ENCODE results near the gene RNASEH2A.
"Not testable (repeated sequence)": the region's sequence is repeated elsewhere in the genome, so short reads cannot be mapped to it uniquely, and the experiment has no call there.

RNASEH2A gene

DNA sequence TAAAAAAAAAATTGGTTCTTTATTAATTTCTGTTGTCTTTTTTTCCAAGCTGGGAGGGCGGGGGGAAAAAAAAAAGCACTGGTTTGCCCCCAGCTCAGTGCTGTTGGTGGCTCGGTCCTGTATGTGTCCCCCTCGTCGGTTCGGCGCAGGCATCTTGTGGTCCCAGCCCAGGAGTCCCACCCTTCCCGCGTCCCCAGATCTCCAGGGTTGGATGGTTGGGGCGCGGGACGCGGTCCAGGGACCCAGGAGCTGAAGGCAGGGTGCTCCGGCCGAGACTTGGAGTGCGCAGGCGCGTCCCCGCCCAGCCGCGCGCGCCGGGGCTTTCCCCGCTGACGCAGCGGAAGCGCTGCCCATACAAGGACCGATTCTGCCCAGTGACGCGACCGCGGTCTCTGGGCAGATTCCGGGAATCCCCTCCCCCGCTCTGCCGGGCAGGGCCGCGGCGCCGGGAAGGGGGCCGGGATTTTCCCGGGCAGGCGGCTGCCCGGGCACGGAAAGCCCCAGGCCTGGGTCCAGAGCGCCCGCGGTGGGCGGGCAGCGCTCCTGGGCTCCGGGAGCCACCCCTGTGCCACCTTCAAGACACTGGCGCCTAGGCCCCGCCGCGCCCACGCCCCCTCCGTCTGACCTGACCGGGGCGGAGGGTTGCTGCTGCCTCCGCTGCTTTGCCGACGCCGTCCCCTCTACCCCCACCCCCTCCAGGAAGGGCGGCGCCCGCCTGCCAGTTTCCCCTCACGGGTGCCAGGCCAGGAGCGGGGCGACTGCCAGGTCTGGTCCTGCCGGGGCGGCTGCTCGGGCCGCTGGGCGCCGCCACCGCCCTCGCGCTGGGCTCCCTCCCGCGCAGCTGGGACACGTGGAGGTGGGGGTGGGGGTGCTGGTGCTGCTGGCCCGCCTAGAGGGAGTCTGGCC lies 12.8 kb upstream of the RNASEH2A start:
- DNase-seq (ENCODE audit: low read depth in 1 of 2, low spot score in 1 of 2): peak; percentile 86 to 89

DNA sequence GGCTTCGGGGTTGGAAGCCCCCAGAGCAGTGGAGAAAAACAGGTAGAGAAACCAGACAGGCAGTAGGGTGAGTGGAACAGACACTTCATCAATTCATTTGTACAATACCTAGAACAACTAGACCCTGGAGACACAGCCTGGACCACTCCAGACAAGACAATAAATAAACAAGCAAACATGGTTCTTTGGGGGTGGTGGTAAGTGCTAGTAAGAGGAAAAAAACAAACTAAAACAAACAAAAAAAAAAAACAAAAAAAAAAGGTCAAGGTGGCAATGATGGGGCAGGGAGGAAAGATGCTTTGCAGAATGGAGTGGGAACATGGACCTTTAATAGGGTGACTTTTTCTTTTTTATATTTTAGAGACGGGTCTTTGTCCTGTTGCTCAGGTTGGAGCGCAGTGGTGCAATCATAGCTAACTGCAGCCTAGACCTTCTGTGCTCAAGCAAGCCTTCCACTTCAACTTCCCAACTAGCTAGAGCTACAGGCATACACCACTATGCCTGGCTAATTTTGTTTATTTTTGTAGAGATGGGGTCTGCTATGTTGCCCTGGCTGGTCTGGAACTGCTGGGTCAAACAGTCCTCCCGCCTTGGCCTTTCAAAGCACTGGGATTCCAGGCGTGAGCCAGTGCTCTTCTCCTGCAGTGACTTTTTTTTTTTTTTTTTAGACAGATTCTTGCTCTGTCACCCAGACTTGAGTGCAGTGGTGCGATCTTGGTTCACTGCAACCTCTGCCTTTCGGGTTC lies 12.0 kb upstream of the RNASEH2A start:
- DNase-seq (ENCODE audit: low read depth in 1 of 2, low spot score in 1 of 2): no peak

DNA sequence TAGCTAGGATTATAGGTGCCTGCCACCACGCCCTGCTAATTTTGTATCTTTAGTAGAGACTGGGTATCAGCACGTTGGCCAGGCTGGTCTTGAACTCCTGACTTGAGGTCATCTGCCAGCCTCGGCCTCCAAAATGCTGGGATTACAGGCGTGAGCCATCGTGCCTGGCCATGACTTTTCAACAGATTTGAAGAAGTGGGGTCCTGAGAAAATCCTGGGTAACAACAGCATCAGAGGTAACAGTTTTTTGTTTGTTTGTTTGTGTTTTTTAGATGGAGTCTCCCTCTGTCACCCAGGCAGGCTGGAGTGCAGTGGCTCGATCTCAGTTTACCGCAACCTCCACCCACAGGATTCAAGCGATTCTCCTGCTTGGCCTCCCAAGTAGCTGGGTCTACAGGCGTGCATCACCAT lies 11.4 kb upstream of the RNASEH2A start:
- DNase-seq (ENCODE audit: low read depth in 1 of 2, low spot score in 1 of 2): no peak

DNA sequence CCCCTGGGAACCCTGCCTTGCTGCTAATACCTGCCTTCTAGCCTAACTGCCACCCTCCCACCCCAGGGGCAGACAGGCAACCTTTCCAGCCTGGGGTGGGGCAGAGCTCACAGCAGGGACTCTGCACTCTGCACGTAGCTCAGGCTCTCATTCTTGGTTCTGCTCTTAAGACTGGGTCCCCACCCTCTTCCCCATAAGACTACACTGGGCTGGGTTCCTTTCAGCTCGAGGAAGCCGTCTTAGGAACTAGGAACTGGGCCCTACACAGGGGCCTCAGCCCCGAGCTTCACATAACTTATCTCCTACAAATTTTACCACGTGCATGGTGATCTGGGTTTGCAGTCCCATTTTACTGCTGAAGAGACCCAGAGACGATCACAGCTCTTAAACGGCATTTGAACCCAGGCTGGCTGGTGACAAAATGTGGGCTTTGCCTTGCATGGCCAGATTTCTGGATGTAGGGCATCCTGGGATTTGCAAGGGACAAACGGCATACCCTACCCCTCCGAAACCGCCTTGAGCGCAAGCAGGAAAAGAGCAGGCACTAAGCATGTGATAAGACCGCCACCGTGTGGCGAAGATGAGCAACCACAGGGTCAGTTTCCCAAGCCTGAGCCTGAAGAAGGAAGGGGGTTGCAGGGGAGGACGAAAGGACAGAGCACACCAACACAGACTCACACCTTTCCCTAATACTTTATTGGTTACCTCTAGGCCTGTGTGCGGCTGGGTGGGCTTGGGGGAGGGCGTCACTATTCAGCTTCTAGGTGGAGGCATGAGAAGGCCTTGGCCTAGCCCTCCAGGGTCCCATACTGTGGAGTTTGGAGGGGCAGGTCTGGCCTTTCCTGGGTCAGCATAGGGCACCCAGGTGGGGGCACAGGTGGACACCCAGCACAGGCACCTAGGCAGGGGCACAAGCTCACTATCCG lies 10.0 kb upstream of the RNASEH2A start:
- DNase-seq (ENCODE audit: low read depth in 1 of 2, low spot score in 1 of 2): peak in 1 of 2 donors; percentile 73

DNA sequence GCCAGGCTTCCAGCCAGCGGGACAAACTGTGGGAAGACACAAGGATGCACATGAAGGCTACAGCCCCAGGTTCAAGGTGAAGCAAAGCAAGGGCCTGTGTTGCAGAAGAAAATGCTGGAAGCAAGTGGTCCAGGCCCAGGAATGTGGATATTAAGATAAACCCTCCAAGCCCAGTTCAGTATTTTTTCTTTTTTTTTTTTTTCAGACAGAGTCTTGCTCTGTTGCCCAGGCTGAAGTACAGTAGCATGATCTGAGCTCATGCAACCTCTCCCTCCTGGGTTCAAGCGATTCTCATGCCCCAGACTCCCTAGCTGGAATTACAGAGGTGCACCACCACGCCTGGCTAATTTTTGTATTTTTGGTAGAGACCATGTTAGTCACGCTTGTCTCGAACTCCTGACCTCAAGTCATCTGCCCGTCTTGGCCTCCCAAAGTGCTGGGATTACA lies 9.2 kb upstream of the RNASEH2A start:
- DNase-seq (ENCODE audit: low read depth in 1 of 2, low spot score in 1 of 2): no peak

DNA sequence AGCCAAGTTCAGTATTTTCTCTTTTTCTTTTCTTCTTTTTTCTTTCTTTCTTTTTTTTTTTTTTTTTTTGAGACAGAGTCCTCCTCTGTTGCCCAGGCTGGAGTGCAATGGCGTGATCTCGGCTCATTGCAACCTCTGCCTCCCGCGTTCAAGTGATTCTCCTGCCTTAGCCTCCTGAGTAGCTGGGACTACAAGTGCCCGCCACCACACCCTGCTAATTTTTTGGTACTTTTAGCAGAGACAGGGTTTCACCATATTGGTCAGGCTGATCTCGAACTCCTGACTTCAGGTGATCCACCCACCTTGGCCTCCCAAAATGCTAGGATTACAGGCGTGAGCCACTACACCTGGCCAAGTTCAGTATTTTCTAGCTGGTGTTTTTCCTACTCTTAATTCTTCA lies 8.8 kb upstream of the RNASEH2A start:
- not testable (repeated sequence) for DNase-seq (ENCODE audit: low read depth in 1 of 2, low spot score in 1 of 2)

DNA sequence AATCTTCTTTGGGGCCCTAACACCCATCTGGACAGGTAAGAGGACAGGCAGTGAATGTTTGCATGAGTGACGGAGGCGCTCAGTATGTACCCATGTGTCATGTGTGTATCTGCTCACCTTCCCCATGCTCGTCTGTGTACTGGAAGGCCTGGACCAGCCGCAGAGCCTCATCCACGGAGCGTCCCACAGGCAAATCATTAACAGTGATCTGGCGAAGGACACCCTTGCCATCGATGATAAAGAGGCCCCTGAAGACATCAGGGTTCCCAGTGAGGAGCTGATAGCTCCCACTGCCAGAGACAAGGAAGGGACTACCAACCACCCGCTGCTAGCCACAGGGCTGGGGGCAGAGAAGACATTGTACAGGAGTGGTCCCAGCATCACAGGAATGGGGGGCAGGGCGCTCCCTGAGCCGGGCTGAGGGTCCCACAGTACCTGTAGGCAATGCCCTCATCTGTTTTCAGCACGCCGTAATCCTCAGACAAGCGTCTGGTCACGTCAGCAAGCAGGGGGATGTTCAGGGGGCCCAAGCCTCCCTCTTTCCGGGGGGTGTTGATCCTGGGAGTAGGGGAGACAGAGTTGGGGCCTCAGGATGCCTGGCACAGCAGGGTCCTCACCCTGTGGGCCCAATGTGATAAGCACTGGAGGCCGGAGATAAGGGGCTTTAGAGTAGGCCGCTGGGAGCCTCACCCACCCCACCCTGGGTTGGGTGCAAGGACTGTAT lies 6.5 kb upstream of the RNASEH2A start:
- no peak for DNase-seq (ENCODE audit: low read depth in 1 of 2, low spot score in 1 of 2)

DNA sequence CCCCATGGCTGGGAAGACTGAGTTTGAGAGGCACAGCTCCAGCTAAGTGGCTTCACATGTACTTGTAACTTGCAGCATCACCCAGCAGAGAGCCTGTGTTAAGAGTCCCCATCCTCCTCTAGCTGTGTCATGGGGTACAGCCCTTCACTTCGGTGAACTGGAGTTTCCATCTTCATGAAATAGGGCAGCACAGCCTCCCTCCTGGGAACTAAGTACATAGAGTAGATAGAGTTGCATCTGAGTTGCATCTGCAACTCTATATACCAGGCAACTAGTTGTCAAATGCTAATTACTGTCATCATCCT lies 6.0 kb upstream of the RNASEH2A start:
- DNase-seq (ENCODE audit: low read depth in 1 of 2, low spot score in 1 of 2): no peak

DNA sequence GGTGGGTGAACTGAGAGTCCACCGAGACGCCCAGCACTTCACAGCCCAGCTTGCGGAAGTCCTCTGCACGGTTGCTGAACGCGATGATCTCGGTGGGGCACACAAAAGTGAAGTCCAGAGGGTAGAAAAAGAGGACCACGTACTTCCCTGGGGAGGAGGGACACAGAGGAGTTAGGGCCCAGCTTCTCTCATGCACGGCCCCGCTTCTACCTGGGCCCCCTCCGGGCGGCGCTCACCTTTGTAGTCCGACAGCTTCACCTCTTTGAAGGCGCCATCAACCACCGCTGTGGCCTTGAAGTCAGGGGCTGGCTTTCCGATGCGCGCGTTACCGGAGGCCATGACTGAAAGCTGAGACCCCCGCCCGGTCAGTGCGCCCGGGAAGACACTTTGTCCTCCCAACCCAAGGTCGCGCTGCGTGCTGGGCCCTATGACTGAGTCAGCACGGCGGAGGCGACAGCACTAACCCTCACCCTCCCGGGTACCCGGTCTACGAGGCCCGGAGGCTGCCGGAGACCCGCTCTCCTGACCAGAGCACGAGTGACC lies 5.4 kb upstream of the RNASEH2A start:
- DNase-seq (ENCODE audit: low read depth in 1 of 2, low spot score in 1 of 2): no peak

DNA sequence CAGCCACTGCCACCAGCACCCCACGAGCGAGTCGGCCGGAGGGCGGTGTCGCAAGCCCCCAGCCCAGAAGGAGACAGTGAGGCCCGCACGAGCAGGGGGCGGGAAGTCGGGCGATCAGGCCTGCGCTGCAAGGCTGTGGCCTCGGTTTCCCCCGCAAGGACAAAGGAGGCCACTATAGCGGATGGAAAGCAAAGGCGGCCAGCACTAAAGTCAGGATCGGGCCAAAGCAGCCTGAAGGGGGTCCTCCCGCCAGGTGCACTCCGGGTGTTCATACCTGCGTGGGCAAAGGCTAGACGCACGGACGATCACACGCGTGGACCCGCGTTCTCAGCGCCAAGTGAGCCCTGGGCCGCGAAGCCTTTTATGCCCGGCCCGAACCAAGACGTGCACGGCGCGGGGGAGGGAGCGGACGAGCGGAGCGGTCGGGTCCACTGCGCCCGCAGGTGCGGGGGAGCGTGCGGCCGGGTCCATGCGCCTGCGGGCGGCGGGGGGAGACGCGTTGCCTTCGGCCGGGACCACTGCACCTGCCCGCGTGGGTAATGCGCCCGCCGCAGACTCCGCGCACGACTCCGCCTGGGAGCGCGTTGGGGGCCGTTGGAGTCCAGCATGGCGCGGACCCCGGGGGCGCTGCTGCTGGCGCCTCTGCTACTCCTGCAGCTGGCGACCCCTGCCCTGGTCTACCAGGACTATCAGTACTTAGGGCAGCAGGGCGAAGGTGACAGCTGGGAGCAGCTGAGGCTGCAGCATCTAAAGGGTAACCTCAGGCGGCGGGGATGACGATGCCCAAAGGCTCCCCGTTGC lies 4.7 kb upstream of the RNASEH2A start, which contains the start of the genes PRDX2 and THSD8:
Gene PRDX2, minus strand, starts transcription at position 335 of the 801 bp plus-strand sequence. CDS start 539 bp downstream, outside the sequence.
Gene THSD8, plus strand, starts transcription at position 604 of the 801 bp plus-strand sequence. Its CDS starts 3 bp downstream, at position 607.
- peak in 1 of 2 donors; percentile 64 for DNase-seq (ENCODE audit: low read depth in 1 of 2, low spot score in 1 of 2)

DNA sequence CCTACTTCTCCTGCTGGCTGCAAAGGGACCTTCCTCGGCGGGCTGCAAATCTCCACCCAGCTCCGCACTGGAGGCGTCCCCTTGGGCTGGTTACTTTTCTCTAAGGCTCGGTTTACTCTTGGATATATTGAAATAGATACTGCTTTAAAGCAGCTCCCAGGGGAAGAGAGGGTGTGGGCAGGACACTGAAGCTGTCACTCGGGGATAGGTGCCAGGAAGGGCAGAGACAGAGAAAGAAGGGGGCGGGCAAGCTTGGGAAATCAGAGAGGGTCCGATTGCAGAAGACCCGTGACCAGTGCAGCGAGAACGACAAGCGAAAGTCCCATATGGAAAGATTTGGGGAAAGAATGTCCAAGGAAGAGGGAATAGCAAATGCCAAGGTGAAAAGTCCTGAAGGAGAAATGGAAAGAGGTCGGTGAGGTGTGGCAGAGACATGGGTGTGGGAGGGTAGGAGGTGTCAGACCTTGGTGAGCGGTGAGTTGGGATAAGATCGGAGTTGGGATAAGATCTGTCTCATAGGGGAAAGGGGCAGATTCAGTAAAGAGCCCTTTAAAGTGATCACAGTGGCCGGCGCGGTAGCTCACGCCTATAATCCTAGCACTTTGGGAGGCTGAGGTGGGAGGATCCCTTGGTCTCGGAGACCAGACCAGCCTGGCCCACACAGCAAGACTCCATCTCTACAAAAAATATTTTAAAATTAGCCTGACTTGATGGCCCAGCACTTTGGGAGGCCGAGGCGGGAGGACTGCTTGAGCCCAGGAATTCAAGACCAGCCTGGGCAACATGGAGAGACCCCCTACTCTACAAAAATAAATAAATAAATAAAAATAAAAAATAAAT lies 3.9 kb upstream of the RNASEH2A start:
- DNase-seq (ENCODE audit: low read depth in 1 of 2, low spot score in 1 of 2): no peak

DNA sequence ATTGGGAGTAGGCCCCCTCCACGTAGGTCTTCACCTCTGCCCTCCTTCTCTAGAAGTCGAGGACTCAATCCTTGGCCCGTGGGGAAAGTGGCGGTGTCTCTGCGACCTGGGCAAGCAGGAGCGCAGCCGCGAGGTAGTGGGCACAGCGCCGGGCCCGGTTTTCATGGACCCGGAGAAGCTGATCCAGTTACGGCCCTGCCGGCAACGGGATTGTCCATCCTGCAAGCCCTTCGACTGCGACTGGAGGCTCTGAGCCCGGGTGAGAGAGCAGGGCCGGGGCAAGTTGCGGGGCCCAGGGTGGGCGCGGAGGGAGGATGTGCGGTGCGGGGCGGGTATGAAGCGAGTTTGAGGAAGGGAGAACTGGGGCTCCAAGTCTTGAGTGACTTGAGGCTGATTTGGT lies 2.3 kb upstream of the RNASEH2A start:
- DNase-seq (ENCODE audit: low read depth in 1 of 2, low spot score in 1 of 2): no peak

DNA sequence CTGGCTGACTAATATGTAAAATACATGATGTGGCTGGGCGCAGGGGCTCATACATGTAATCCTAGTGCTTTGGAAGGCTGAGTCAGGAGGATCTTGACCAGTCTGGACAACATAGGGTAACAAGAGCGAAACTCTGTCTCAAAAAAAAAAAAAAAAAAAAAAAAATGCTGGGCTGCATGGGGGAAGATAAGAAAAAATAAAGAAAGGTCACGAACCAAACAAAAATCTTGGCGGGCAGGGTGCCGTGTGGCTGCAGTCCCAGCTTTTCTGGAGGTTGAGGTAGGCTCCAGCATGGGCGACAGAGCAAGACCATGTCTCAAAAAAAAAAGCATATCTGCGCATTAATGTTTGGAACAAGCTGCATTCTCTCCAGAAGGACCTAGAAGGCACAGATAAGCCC lies 8.7 kb downstream of the RNASEH2A start:
- DNase-seq (ENCODE audit: low read depth in 1 of 2, low spot score in 1 of 2): no peak

DNA sequence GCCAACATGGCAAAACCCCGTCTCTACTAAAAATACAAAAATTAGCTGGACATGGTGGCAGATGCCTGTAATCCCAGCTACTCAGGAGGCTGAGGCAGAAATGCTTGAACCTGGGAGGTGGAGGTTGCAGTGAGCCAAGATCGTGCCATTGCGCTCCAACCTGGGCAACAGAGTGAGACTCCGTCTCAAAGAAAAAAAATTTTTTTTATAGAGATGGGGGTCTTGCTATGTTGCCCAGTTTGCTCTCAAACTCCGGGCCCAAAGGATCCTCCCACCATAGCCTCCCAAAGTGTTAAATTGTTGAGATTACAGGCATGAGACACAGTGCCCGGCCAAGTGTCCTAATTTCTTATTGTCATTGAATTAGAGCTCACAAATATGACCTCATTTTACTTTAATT lies 10.8 kb downstream of the RNASEH2A start:
- DNase-seq (ENCODE audit: low read depth in 1 of 2, low spot score in 1 of 2): not testable (repeated sequence)

DNA sequence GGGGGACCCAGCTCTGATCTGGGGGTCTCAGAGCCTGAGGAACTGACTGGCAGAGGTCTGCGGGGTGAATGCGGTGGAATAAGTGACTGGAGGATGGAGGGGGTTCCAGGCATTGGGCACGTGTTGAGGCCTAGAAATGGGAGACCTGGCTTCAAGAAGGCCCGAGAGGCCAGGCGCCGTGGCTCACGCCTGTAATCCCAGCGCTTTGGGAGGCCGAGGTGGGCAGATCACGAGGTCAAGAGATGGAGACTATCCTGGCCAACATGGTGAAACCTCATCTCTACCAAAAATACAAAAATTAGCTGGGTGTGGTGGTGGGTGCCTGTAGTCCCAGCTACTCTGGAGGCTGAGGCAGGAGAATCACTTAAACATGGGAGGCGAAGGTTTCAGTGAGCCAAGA lies 11.4 kb downstream of the RNASEH2A start:
- not testable (repeated sequence) for DNase-seq (ENCODE audit: low read depth in 1 of 2, low spot score in 1 of 2)

DNA sequence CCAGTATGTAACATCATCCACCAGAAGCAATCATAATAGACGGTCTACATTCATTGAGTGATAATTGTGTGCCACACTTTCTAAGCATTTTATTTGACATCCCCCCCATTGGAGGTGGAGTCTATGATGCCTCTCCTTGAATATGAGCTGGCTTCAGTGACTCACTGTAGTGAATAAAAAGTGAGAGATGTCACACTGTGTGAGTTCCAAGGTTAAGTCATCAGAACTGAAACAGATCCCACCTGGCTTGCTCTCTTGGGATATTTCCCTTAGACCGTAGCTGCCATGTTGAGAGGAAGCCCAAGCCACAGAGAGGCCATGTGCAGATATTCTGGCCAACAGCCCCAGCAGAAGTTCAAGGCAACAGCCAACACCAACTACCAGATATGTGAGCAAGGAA lies 15.4 kb downstream of the RNASEH2A start:
- no peak for DNase-seq (ENCODE audit: low read depth in 1 of 2, low spot score in 1 of 2)

DNA sequence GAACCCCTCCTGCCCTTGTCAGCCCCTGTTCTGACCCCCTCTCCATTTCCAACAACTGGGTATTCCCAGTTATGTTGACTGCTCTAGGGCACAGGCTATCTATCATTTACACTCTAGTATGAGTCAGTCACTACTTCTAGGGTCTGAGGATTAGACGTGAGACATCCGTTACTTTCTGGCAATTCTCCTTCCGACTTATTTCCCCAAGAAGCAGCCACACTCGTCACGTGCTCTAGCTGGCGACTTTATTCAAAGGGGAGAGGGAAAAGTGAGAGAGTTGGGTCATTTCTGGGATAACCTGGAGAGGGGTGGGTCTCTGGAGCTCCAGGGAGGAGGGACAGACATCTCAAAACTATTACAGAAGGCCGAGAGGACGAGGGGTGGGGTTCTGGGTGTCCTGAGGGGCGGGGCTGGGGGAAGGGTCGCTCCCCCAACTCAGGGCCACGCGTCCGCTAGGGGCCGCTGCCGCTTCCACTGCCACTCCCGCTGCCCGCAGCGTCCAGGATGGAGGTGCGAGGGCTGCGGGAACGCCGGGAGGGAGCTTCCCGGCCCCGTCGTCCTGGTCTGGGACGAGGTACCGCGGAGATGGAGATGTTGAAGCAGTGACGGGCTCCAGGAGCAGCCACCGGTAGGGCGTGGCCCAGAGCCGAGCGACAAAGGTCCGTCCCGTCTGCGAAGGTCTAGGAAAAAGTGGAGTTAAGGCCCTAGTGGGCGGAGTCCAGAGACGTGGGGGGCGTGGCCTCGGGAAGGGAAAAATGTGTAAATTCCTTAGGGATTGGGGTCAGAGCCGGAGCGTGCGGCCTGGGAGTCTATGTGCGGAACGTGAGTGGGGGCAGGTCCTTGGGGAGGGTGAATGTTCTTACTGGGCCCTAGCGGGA lies 19.1 kb downstream of the RNASEH2A start:
- DNase-seq (ENCODE audit: low read depth in 1 of 2, low spot score in 1 of 2): no peak
